Activated gamma-delta T cell treated with Interleukin-2 at 50 U/mL for 16 hours (primary cell): ENCODE data around the gene SPAG9.
"Not testable (repeated sequence)": the region's sequence is repeated elsewhere in the genome, so short reads cannot be mapped to it uniquely, and the experiment has no call there.

Experiments used
- DNase-seq: peaks from one replicate; pipeline ENCODE4 v3.0.0-alpha.2; 2020

SPAG9 gene

GRCh38 chr17:50949989-50950877, 170.4 kb downstream of the SPAG9 start:
- peak; percentile 43 for DNase-seq

- DNase-seq = no peak
Observed at GRCh38 chr17:50949128-50949988, 171.3 kb downstream of the SPAG9 start.

GRCh38 chr17:50948711-50949110, 172.0 kb downstream of the SPAG9 start:
- no peak for DNase-seq

- DNase-seq = no peak
Observed at GRCh38 chr17:50947782-50948543, 172.7 kb downstream of the SPAG9 start.

DNA sequence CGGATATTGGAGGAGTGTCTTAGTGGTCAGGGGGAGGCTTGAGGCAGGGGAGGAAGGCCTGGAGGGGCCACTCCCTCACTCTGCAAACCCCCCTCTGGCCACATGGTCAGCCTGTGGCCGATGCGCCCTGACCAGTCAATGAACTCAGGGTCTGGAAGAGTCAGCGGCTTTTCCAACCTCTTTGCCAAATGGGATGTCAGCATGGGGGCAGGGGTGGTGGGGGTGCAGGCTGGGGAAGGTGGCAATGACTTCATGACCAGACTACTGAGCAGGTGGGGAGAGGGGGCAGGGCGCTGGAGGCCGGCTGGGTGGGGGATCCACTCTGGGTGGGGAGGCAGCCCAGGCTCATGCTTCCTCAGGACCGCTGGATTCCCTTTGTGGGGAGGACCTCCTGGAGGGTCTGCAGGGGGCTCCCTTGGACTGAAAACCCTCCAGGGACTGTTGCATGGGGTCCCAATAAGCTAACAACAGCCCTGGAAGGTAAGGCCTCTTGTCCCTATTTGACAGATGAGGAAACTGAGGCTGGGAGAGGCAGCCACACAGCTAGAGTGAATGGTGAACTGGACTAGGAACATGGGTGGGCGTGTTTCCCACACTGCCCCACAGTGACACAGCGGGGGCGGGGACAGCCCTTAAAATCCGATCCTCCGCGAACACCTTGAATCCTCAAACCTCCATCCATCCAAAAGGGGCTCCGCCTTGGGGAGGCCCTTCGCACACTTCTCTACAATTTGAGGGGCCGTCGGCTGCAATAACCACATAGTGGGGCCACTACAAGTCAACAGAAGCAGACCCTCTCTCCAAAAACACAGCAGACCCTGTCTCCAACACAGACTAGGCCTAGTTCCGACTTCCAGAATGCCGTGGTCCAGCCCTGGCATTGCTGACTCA, 173.5 kb downstream of the SPAG9 start:
- DNase-seq = no peak

DNA sequence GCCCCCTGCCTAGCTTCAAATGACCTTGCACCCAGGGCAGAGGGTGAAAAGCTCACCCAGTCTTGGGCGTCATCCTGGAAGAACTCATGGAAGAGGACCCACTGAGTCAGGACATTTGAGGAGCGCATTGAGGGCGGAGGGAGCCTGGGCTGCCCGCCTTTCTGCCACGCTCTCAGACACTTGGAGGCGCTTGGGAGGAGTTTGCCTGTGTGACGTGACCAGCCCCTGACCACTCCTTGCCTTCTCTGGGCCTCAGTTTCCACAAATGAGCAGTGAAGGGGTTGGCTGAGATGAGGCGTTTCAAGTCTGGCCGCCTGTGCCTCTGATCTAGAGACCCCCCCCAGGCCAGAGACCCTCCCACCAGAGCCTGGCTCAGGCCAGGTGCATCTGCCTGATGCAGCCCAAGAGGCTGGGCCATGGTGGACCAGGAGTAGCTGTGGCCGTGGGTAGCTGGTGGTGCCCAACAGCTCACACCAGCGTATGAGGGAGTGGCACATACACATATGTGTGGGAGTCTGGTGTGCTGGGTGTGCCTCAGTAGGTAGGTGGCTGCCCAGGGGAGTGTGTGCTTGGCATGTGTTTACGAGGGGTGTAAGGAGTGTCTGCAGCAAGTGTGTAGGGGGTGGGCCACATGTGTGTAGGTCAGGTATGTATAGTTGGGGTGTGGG, 174.3 kb downstream of the SPAG9 start:
- no peak for DNase-seq

GRCh38 chr17:50945779-50946222, 174.9 kb downstream of the SPAG9 start:
- DNase-seq = no peak

- no peak for DNase-seq
Observed at GRCh38 chr17:50944902-50945720, 175.6 kb downstream of the SPAG9 start.

- peak; percentile 76 for DNase-seq
Observed at GRCh38 chr17:50944054-50944901, 176.4 kb downstream of the SPAG9 start.

- no peak for DNase-seq
Observed at GRCh38 chr17:50943575-50943933, 177.1 kb downstream of the SPAG9 start.

GRCh38 chr17:50941676-50942048, 179.0 kb downstream of the SPAG9 start:
- not testable (repeated sequence) for DNase-seq

GRCh38 chr17:50939795-50940684, 180.6 kb downstream of the SPAG9 start:
- DNase-seq = no peak

DNA sequence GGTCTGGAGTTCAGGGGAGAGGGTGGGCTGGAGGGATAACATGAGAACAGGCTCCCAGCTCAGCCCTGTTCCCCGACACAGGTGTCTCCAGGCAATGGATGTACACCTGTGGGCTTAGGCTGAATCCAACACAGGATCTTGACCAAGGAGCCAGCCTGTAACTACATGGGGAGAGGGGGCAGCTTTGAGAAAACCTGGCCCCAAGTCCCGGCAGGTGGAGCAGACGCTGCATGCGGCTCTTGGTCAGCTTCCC, 181.2 kb downstream of the SPAG9 start:
- no peak for DNase-seq

DNA sequence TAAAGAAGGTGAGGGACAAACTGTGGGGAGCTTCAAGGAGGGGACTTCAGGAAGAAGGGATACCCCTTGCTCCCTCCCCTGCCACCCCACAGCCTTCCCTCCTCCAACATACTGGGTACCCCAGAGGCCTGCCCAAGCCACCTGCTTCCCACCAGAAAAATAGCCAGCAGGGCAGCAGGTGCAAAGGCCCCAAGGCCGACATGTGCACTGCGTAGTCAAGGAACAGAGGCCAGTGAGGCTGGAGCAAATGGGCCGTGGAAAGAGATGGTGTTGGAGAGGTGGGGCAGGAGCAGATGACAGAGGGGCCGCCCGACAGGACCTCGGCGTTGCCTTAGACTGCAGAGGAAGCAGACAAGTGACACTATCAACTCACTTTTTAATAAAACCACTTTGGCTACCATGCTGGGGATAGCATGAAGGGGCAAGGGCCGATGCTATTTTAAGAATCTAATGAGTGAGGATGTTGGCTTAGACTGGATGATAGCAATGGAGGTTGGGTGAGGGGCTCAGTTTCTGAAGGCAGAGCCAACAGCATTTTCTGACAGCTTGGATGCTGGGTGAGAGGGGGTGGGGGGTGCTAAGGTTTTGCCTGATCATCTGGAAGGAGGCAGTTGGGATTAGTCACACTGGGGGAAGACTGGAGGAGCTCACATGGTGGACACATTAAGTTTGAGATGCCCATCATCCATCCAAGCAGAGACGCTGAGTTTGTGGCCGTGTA, 181.7 kb downstream of the SPAG9 start:
- no peak for DNase-seq

DNA sequence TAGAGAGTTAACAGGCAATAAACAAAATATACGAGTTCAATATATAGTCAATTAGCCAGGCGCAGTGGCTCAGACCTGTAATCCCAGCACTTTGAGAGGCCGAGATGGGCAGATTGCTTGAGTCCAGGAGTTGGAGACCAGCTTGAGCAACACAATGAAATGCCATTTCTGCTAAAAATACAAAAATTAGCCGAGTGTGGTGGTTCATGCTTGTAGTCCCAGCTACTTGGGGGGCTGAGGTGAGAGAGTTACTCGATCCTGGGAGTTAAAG, 184.7 kb downstream of the SPAG9 start:
- no peak for DNase-seq

DNA sequence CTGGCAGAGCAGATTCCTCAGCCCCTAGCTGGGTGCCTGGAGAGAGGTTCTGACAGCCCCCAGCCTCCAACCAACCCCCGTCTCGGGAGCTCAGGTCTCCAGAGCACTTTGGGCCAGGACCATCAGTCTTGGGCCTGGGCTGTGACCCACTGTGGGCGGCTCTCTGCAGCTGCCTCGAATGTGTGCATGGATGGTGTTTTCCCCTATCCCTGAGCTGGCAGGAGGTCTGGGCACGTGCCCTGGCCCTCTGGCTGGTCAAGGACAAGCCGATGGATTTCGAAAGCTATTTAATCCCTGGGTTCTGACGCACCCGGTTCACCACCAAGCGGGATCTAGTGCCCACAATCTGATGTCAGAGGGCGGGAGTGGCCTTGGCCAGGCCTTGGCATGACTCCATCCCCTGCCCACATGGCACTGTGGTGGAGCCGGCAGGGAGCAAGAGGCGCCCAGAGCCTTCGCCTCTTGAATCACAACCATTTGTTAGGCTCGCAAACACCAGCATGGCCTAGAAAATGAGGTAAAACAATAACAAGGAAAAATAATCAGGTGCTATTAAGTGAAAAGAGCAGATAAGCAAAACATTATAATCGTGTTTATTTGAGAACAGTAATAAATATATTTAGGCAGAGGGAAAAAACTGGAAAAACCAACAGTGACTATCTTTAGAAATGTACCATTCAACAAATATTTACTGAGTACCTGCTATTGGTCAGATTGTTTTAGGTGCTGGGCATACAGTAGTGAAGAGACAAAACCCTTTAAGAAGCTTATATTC, 185.3 kb downstream of the SPAG9 start:
- no peak for DNase-seq

DNA sequence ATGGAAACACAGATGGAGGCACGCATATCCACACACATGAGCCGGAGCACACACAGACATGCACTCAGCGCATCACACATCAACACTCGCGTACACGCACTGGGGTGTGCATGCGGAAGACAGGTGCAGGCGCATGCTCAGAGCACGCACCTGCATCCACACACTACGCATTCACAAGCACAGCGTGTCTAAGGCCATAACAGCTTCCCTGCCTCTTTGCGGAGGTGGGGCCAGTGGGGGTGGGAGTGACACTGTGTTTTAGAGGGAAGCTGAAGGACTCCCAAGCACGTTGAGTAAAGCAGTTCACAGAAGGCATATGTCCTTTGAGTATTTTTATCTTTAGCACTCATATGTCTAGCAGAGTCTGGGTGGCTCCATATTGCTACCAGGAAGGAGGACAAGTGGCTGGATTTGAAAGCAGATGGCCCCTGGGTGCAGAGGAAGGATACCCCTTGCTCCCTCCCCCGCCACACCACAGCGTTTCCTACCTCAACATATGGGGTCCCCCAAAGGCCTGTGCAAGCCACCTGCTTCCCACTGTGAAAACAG, 185.9 kb downstream of the SPAG9 start:
- DNase-seq = no peak
